A673 (cell line): ENCODE data around the gene RBM34. TPM values are rescaled to one million over a fixed set of nuclear protein-coding genes. Genes with fewer than 3 reads are reported as not detected.
"Not testable (repeated sequence)": the region's sequence is repeated elsewhere in the genome, so short reads cannot be mapped to it uniquely, and the experiment has no call there.

Experiments used
- BruUV-seq: library from RNA; stranded (reverse); fragments of 400-500 nt; replicated peaks from 2 replicates; lab custom pipeline; 2021; lab: Mats Ljungman, UMichigan
- CTCF ChIA-PET: fragments of 300-600 bp; sonication (Branson Sonifier 250); formaldehyde crosslinking; loops from one replicate; lab custom pipeline; 2022; ENCODE audit warnings: antibody characterized with exemption; lab: Charles Lee
- POLR2A ChIA-PET: fragments of 300-600 bp; sonication (Branson Sonifier 250); formaldehyde crosslinking; loops from one replicate; lab custom pipeline; 2022; ENCODE audit warnings: antibody characterized with exemption; ENCODE audit not compliant: low non-redundant PET; lab: Charles Lee
- DNase-seq: peaks from one replicate; pipeline ENCODE4 v3.0.0-alpha.2; 2015; ENCODE audit warnings: low spot score
- H3K27ac ChIP-seq: fragments of 200-600 bp; sonication (generic); 2 replicates; pipeline ENCODE4 v1.5.1; 2016; ENCODE audit warnings: mixed run types, low read depth, mild to moderate bottlenecking, mixed read lengths, antibody characterized with exemption, low read length; ENCODE audit not compliant: poor library complexity, severe bottlenecking
- H3K27me3 ChIP-seq: fragments of 200-600 bp; sonication (generic); replicated peaks from 2 replicates; pipeline ENCODE4 v1.6.1; 2017; ENCODE audit warnings: mixed run types, low read depth, mild to moderate bottlenecking, mixed read lengths, antibody characterized with exemption, low read length; ENCODE audit not compliant: insufficient read depth, poor library complexity
- H3K36me3 ChIP-seq: fragments of 200-600 bp; sonication (generic); 2 replicates; pipeline ENCODE4 v1.6.1; 2016; ENCODE audit warnings: mixed run types, mild to moderate bottlenecking, mixed read lengths, antibody characterized with exemption, low read length; ENCODE audit not compliant: insufficient read depth, poor library complexity, severe bottlenecking
- H3K4me1 ChIP-seq: fragments of 200-600 bp; sonication (generic); 2 replicates; pipeline ENCODE4 v1.6.1; 2017; ENCODE audit warnings: mixed run types, mild to moderate bottlenecking, mixed read lengths, antibody characterized with exemption, low read length; ENCODE audit not compliant: insufficient read depth, poor library complexity, severe bottlenecking
- H3K4me3 ChIP-seq: fragments of 200-600 bp; sonication (generic); 2 replicates; pipeline ENCODE4 v1.5.1; 2016; ENCODE audit warnings: low read depth, mixed run types, mild to moderate bottlenecking, mixed read lengths, low read length; ENCODE audit not compliant: poor library complexity, severe bottlenecking
- H3K9me3 ChIP-seq: fragments of 200-600 bp; sonication (generic); 2 replicates; pipeline ENCODE4 v1.6.1; 2016; ENCODE audit warnings: mixed run types, low read depth, mild to moderate bottlenecking, mixed read lengths, antibody characterized with exemption, low read length; ENCODE audit not compliant: poor library complexity, severe bottlenecking
- CTCF ChIP-seq: fragments of 300-800, 200-600 bp; sonication (generic); conservative IDR thresholded peaks from 2 replicates; pipeline ENCODE4 v1.5.1; 2017; ENCODE audit warnings: low read depth, mild to moderate bottlenecking, antibody characterized with exemption, low read length, moderate library complexity, mixed read lengths
- EZH2 ChIP-seq: fragments of 200-600 bp; sonication (generic); IDR thresholded peaks from 2 replicates; pipeline ENCODE4 v1.6.1; 2017; ENCODE audit warnings: borderline replicate concordance, low read depth, mild to moderate bottlenecking, mixed read lengths, antibody characterized with exemption, low read length; ENCODE audit not compliant: poor library complexity, severe bottlenecking
- intact Hi-C: fragments of 100-400 bp; cut with micrococcal nuclease; formaldehyde crosslinking; loops from one replicate; pipeline ENCODE4 v1.10.0; 2022; ENCODE audit not compliant: unreplicated experiment
- total RNA-seq: library from RNA; stranded (reverse); gene quantifications from 2 replicates; pipeline ENCODE4 v1.2.3, GENCODE V29; 2021

Gene RBM34
- total RNA-seq, 1 experiment from 2014 or later = 69.4 TPM

GRCh38 chr1:235205687-235206086, 44.6 kb upstream of the RBM34 start:
- no peak for DNase-seq
- no peak overlapping the region for H3K27ac ChIP-seq
- H3K36me3 ChIP-seq = no peaks in the 10 kb centered on the region
- no peaks in the 10 kb centered on the region for H3K9me3 ChIP-seq
- POLR2A ChIA-PET = no interaction called here
- H3K27me3 ChIP-seq = no peaks in the 10 kb centered on the region
- BruUV-seq = no TSS peak
- no peak overlapping the region for H3K4me3 ChIP-seq
- intact Hi-C loops = no loop called here
- no peak for TF ChIP-seq EZH2
- CTCF ChIA-PET = no interaction called here
- no peaks in the 10 kb centered on the region for H3K4me1 ChIP-seq

- Histone ChIP-seq H3K36me3 (no peaks in the 10 kb centered on the region), H3K9me3 (no peaks in the 10 kb centered on the region), H3K4me1 (no peaks in the 10 kb centered on the region), H3K4me3 (no peak overlapping the region), H3K27ac (no peak overlapping the region), H3K27me3 (no peaks in the 10 kb centered on the region)
- no TSS peak for BruUV-seq
- intact Hi-C loops = no loop called here
- POLR2A ChIA-PET = no interaction called here
- TF ChIP-seq CTCF = no peak
- TF ChIP-seq EZH2 = no peak
- CTCF ChIA-PET = no interaction called here
- DNase-seq = no peak
These were observed 42.4 kb upstream of the RBM34 start for GRCh38 chr1:235203428-235203827.

GRCh38 chr1:235202447-235202846, 41.4 kb upstream of the RBM34 start:
- POLR2A ChIA-PET, DNase-seq, H3K27me3 ChIP-seq, H3K4me1 ChIP-seq, CTCF ChIA-PET, BruUV-seq, intact Hi-C loops, H3K36me3 ChIP-seq, H3K4me3 ChIP-seq, H3K9me3 ChIP-seq, H3K27ac ChIP-seq: not testable (repeated sequence)

GRCh38 chr1:235199441-235199840, 38.4 kb upstream of the RBM34 start:
- BruUV-seq = no TSS peak
- Histone ChIP-seq H3K27ac (peak overlapping the region; percentile 47), H3K36me3 (no peaks in the 10 kb centered on the region), H3K27me3 (no peaks in the 10 kb centered on the region), H3K9me3 (no peaks in the 10 kb centered on the region), H3K4me3 (no peak overlapping the region), H3K4me1 (no peaks in the 10 kb centered on the region)
- intact Hi-C loops = loop anchor here (1.0 kb wide), 1 partner anchor 218 kb away; no protein-coding TSS in a partner anchor
- POLR2A ChIA-PET = no interaction called here
- CTCF ChIA-PET = no interaction called here
- peak; percentile 59 for TF ChIP-seq CTCF
- no peak for TF ChIP-seq EZH2
- peak; percentile 82 for DNase-seq
